Pancreas (tissue), 10 donors: ENCODE measurements around the gene LY6G5C. TPM values are rescaled to one million over a fixed set of nuclear protein-coding genes. Genes with fewer than 3 reads are reported as not detected.

Experiments used
- ATAC-seq, 4 donors: fragments of 200-7000 bp; cut with Tn5 transposase; one replicate each; pipeline versions ENCODE4 v1.8.0 to v1.9.1; 2020; ENCODE audit warnings: mild to moderate bottlenecking in 4 of 4, moderate library complexity in 4 of 4
- DNase-seq, 6 donors: peaks; one replicate each; pipeline ENCODE4 v3.0.0-alpha.2; 2020
- FAIRE-seq: peaks from 2 replicates; lab custom pipeline; 2012; peaks lifted over from hg19 to GRCh38; lab: Jason Lieb, UNC
- H3K27ac ChIP-seq, 4 donors: fragments of 200-600 bp; sonication (generic); 1 replicate in 3 of 4; 2 replicates in 1 of 4; pipeline versions ENCODE4 v1.5.0 to v1.8.0; 2020
- H3K27me3 ChIP-seq, 4 donors: fragments of 200-600 bp; one replicate each; pipeline ENCODE4 v1.8.0; 2021
- H3K36me3 ChIP-seq, 3 donors: fragments of 200-600 bp; sonication (generic) in 1 of 3; one replicate each; pipeline versions ENCODE4 v1.5.0 to v1.8.0; 2020 to 2021
- H3K4me1 ChIP-seq, 3 donors: fragments of 200-600 bp; one replicate each; pipeline ENCODE4 v1.8.0; 2021
- H3K4me3 ChIP-seq, 4 donors: fragments of 200-600 bp; sonication (generic) in 2 of 4; one replicate each; pipeline versions ENCODE4 v1.5.0 to v1.8.0; 2020 to 2021
- H3K9me3 ChIP-seq, 4 donors: fragments of 200-600 bp; one replicate each; pipeline ENCODE4 v1.8.0; 2021
- CTCF ChIP-seq, 4 donors: fragments of 200-600 bp; sonication (generic) in 3 of 4; IDR thresholded peaks; one replicate each; pipeline versions ENCODE4 v1.5.0 to v1.8.0; 2021; ENCODE audit warnings: antibody characterized with exemption in 4 of 4
- WGBS, 2 donors: extraction: QIAGEN DNeasy Blood & Tissue Kit; methylation state at CpG; one replicate each; pipeline ENCODE4 v1.1.7; 2013; 5-methylcytosine and 5-hydroxymethylcytosine counted together
- intact Hi-C, 3 donors: fragments of 100-400 bp; cut with DNase I; formaldehyde crosslinking; loops; one replicate each; pipeline versions ENCODE4 v1.11.1 to v1.14.2; 2022
- polyA plus RNA-seq, 2 donors: library from polyadenylated mRNA; stranded (reverse); fragments of 200-250 nt; gene quantifications; one replicate each; pipeline ENCODE4 v1.2.3, GENCODE V29; 2013
- total RNA-seq, 6 donors: library from RNA; stranded (reverse); fragmentation: NEBNext Ultra II Directional in 4 of 6; extraction: Animal tissue kit (Norgen Biotek cat#: 25700) in 4 of 6; gene quantifications; one replicate each; pipeline versions ENCODE4 v1.2.1 to v1.2.4, GENCODE V29; 2021 to 2023
- donor health status: healthy with polysubstance abuse.
- donor health status: DM: no; HTN: no; CAD: no; lungs with moderate emphysema.
- donor health status: DM: no; HTN: no; CAD: no.
- donor health status: control.
- donor health status: control.
- donor health status: Bipolar disorder and iron deficiency.
- donor health status: DM: yes; HTN: yes; CAD: no.
- donor health status: DM: no; HTN: no; CAD: no.
- donor health status: DM: no; HTN: no; CAD: no.
- donor health status: DM: yes; HTN: yes; CAD: no.

LY6G5C gene
- total and polyA plus RNA-seq, 8 donors, result 1.6 to 2.9 (median 2.4) TPM

- Histone ChIP-seq H3K4me1 (no peaks in the 10 kb centered on the region), H3K4me3 (no peak overlapping the region), H3K36me3 (no peaks in the 10 kb centered on the region), H3K9me3 (no peaks in the 10 kb centered on the region), H3K27ac (no peak overlapping the region), H3K27me3 (no peaks in the 10 kb centered on the region)
- no peak for FAIRE-seq
- no peak for TF ChIP-seq CTCF (IDR thresholded peaks at IDR 0.05)
- intact Hi-C loops, result no loop called here
- 40 to 50% methylated on average over 5 of the region's 5 CpGs for WGBS, 2 donors
- DNase-seq, result no peak
- no peak for ATAC-seq
Observed at GRCh38 chr6:31713991-31714684, 33.3 kb upstream of the LY6G5C start.

DNA sequence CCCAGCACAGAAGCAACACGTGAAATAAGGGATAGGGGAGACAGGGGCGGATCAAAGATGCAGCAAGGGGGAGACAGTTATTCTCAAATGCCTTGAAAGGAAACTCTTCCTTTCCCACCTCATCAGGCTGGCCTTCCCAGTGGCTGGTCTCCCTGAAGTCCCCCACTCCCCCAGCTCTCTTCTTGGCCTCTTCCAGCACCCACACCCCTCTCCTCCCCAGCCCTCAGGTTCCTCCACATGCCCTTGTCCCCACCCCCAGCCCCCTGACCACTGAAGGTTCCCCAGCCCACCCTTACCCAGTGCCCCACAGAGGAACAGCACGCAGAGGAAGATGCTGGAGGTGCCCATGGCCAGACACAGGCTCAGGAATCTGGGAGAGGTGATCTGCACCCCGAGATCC lies 32.6 kb upstream of the LY6G5C start:
- no peaks in the 10 kb centered on the region for H3K27me3 ChIP-seq
- no peaks in the 10 kb centered on the region for H3K9me3 ChIP-seq
- ATAC-seq, result no peak
- DNase-seq, result no peak
- no peaks in the 10 kb centered on the region for H3K4me1 ChIP-seq
- H3K4me3 ChIP-seq, result no peak overlapping the region
- H3K27ac ChIP-seq, result no peak overlapping the region
- WGBS, 2 donors, result 72 to 75% methylated on average over 4 of the region's 4 CpGs
- intact Hi-C loops, result no loop called here
- no peak for TF ChIP-seq CTCF (IDR thresholded peaks at IDR 0.05)
- H3K36me3 ChIP-seq, result no peaks in the 10 kb centered on the region
- no peak for FAIRE-seq

DNA sequence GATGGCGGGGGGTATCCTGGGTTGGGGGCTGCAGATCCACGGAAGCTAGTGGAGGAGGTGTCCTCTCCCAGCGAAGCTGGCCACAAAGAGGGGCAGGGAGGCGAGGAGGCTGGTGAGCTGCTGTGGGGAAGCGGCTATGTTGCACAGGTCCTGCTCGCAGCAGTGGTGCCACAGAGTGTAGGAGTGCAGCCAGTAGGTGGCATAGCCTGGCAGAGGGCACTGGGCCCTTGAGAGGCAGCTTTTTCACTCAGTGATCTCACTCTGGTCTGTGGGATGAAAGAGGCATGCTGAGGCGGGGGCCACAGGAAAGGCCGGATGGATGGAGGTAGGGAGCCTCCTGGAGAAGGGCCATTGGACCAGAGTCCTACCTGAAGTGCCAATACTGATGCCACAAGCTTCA lies 31.4 kb upstream of the LY6G5C start:
- Histone ChIP-seq H3K9me3 (no peaks in the 10 kb centered on the region), H3K27ac (no peak overlapping the region), H3K4me1 (no peaks in the 10 kb centered on the region), H3K36me3 (no peaks in the 10 kb centered on the region), H3K4me3 (no peak overlapping the region), H3K27me3 (no peaks in the 10 kb centered on the region)
- intact Hi-C loops, result no loop called here
- ATAC-seq, result peak in 3 of 4 donors; percentile 45 to 72 (median 46)
- 64 to 69% methylated on average over 8 of the region's 8 CpGs for WGBS, 2 donors
- no peak for DNase-seq
- no peak for FAIRE-seq
- no peak for TF ChIP-seq CTCF (IDR thresholded peaks at IDR 0.05)

- intact Hi-C loops, result no loop called here
- no peak for FAIRE-seq
Observed at GRCh38 chr6:31711233-31711632, 30.4 kb upstream of the LY6G5C start.

More at GRCh38 chr6:31711233-31711632, 30.4 kb upstream of the LY6G5C start:
- Histone ChIP-seq H3K4me1 (no peaks in the 10 kb centered on the region), H3K4me3 (no peak overlapping the region), H3K36me3 (no peaks in the 10 kb centered on the region), H3K9me3 (no peaks in the 10 kb centered on the region), H3K27me3 (no peaks in the 10 kb centered on the region), H3K27ac (no peak overlapping the region)
- DNase-seq, result no peak
- 56 to 59% methylated on average over 8 of the region's 8 CpGs for WGBS, 2 donors
- TF ChIP-seq CTCF (IDR thresholded peaks at IDR 0.05), result no peak
- peak in 2 of 4 donors; percentile 32 to 34 for ATAC-seq
